KMS-11 (cell line): Measurements from ENCODE around the gene OR10A4.
"Not testable (repeated sequence)": the region's sequence is repeated elsewhere in the genome, so short reads cannot be mapped to it uniquely, and the experiment has no call there.

Experiments used
- H2AFZ ChIP-seq: fragments of 200-600 bp; sonication (generic); 2 replicates; pipeline ENCODE4 v1.6.1; 2016; ENCODE audit warnings: antibody characterized with exemption, mixed run types, low read depth
- H3K27ac ChIP-seq: fragments of 200-600 bp; sonication (generic); 2 replicates; pipeline ENCODE4 v1.6.1; 2016; ENCODE audit warnings: mild to moderate bottlenecking, mixed run types
- H3K27me3 ChIP-seq: fragments of 200-600 bp; sonication (generic); 2 replicates; pipeline ENCODE4 v1.6.1; 2017; ENCODE audit warnings: mild to moderate bottlenecking, low read depth, mixed run types, moderate library complexity; ENCODE audit not compliant: insufficient read depth
- H3K36me3 ChIP-seq: fragments of 200-600 bp; sonication (generic); 2 replicates; pipeline ENCODE4 v1.6.1; 2017; ENCODE audit warnings: mild to moderate bottlenecking, mixed run types; ENCODE audit not compliant: insufficient read depth
- H3K4me1 ChIP-seq: fragments of 200-600 bp; sonication (generic); 2 replicates; pipeline ENCODE4 v1.6.1; 2016; ENCODE audit warnings: mild to moderate bottlenecking, low read depth, mixed run types; ENCODE audit not compliant: poor library complexity, severe bottlenecking
- H3K4me2 ChIP-seq: fragments of 200-600 bp; sonication (generic); 2 replicates; pipeline ENCODE4 v1.7.0; 2016; ENCODE audit warnings: mild to moderate bottlenecking, mixed run types
- H3K4me3 ChIP-seq: fragments of 200-600 bp; sonication (generic); IDR thresholded peaks from 2 replicates; pipeline ENCODE4 v1.6.1; 2017; ENCODE audit warnings: low read depth, low read length, mixed read lengths; ENCODE audit not compliant: insufficient read depth
- H3K79me2 ChIP-seq: fragments of 200-600 bp; sonication (generic); 2 replicates; pipeline ENCODE4 v1.6.1; 2016; ENCODE audit warnings: low read depth, mixed run types; ENCODE audit not compliant: insufficient read depth
- H3K9ac ChIP-seq: fragments of 200-600 bp; sonication (generic); 2 replicates; pipeline ENCODE4 v1.6.1; 2016; ENCODE audit warnings: mild to moderate bottlenecking, mixed run types
- H4K20me1 ChIP-seq: fragments of 200-600 bp; sonication (generic); 2 replicates; pipeline ENCODE4 v1.6.1; 2016; ENCODE audit warnings: mild to moderate bottlenecking, mixed run types; ENCODE audit not compliant: insufficient read depth
- TF ChIP-seq, protein P1 (sequence below): fragments of 200-600 bp; sonication (generic); conservative IDR thresholded peaks from 2 replicates; pipeline ENCODE4 v1.6.1; 2017; ENCODE audit warnings: low read depth, mild to moderate bottlenecking, antibody characterized with exemption, low read length, moderate library complexity, mixed read lengths

Gene OR10A4

DNA sequence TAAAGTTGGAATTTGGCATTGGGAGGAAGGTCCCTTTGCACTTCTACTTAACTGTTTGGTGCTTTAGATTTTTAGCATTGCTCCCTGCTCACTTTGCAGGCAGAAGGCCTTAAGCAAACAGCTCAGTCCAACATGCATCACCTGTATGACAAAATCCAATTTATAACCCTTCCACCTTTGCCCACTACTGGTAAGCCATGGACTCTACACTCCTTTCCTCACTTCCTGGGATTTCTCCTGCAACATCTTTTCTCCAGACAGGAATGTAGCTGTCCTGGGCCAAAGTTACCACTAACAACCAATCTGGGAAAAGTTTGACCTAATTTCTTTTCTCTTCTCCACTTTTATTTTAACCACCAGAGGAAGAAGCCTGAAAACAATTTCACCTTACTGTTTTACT, 17.7 kb downstream of the OR10A4 start:
- no peaks in the 10 kb centered on the region for H3K4me1 ChIP-seq
- no peaks in the 10 kb centered on the region for H3K79me2 ChIP-seq
- no peaks in the 10 kb centered on the region for H3K27me3 ChIP-seq
- H4K20me1 ChIP-seq, result no peaks in the 10 kb centered on the region
- no peak overlapping the region for H3K9ac ChIP-seq
- H3K4me3 ChIP-seq, result no peak overlapping the region
- H3K27ac ChIP-seq, result no peak overlapping the region
- H2AFZ ChIP-seq, result no peak overlapping the region
- TF ChIP-seq, protein P1, sequence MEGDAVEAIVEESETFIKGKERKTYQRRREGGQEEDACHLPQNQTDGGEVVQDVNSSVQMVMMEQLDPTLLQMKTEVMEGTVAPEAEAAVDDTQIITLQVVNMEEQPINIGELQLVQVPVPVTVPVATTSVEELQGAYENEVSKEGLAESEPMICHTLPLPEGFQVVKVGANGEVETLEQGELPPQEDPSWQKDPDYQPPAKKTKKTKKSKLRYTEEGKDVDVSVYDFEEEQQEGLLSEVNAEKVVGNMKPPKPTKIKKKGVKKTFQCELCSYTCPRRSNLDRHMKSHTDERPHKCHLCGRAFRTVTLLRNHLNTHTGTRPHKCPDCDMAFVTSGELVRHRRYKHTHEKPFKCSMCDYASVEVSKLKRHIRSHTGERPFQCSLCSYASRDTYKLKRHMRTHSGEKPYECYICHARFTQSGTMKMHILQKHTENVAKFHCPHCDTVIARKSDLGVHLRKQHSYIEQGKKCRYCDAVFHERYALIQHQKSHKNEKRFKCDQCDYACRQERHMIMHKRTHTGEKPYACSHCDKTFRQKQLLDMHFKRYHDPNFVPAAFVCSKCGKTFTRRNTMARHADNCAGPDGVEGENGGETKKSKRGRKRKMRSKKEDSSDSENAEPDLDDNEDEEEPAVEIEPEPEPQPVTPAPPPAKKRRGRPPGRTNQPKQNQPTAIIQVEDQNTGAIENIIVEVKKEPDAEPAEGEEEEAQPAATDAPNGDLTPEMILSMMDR, result no peak
- no peak overlapping the region for H3K4me2 ChIP-seq
- no peaks in the 10 kb centered on the region for H3K36me3 ChIP-seq

DNA sequence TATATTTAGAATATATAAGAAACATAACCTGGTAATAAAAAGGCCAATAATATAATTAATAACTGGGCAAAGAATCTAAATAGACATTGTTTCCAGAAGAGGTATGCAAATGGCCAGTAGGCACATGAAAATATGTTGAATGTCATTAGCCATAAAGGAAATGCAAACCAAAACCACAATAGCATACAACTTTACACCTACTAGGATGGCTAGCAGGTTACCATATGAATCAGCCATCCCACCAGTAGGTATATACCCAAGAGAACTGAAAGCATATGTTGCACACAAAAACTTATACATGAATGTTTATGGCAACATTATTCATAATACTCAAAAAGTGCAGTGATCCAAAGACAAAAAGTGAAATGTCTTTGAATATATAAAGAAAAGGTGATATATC, 18.6 kb downstream of the OR10A4 start:
- no peaks in the 10 kb centered on the region for H4K20me1 ChIP-seq
- no peaks in the 10 kb centered on the region for H3K36me3 ChIP-seq
- no peak overlapping the region for H3K9ac ChIP-seq
- no peaks in the 10 kb centered on the region for H3K27me3 ChIP-seq
- no peaks in the 10 kb centered on the region for H3K4me1 ChIP-seq
- H3K4me2 ChIP-seq, result no peak overlapping the region
- H3K79me2 ChIP-seq, result no peaks in the 10 kb centered on the region
- TF ChIP-seq, protein P1, result no peak
- no peak overlapping the region for H2AFZ ChIP-seq
- no peak overlapping the region for H3K4me3 ChIP-seq
- no peak overlapping the region for H3K27ac ChIP-seq

DNA sequence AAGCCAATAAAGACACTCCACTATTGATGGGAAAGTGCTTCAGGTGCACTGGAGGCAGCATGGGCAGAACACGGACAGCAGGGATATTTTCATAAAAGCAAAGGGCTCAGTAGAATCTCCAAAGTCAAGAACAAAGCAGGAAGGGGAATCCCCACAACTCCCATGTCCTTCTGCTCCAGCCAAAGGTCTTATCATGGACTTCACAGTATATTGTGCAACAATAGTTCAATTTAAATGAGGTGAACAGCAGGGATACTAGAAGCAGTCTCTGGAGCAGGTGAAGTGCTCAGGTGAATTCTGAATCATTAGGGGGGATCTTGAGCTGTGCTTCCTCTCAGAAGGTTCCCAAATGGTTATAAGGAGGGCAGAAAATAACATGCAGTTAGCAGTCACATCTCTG, 22.5 kb downstream of the OR10A4 start:
- no peaks in the 10 kb centered on the region for H3K4me1 ChIP-seq

DNA sequence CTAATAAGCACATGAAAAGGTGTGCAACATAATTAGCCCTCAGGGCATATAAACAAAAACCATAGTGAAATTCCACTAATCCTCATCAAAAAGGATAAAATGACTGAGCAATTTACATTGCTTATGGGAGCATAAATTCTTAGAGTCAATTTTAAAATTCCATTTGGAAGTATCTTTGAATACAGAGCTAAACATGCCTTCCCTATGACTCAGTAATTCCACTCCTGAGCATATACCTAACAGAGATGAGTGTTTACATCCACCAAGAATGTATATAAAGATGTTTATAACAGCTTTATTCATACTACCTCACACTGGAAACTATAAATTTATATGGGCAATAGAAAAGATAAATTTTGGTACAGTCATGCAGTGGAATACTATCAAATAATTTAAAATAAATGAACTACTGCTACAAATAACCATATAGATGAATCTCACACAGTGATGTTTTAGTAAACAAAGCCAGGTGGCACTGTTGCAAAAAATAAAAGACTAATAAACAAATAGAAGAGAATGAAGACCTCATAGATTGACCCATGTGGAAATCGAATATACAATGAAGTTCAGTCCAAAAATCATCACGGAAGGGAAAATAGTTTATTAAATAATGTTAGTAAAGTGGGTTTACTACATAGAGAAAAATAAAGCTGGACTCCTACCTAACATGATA, 24.0 kb downstream of the OR10A4 start:
- Histone ChIP-seq H3K9ac (no peak overlapping the region), H3K79me2 (no peaks in the 10 kb centered on the region)
- TF ChIP-seq, protein P1, result no peak

More for the DNA sequence above, 22.5 kb downstream of the OR10A4 start:
- Histone ChIP-seq H3K79me2 (no peaks in the 10 kb centered on the region), H3K4me2 (no peak overlapping the region), H3K36me3 (no peaks in the 10 kb centered on the region), H3K27me3 (no peaks in the 10 kb centered on the region), H3K9ac (no peak overlapping the region), H4K20me1 (no peaks in the 10 kb centered on the region), H3K4me3 (no peak overlapping the region), H3K27ac (no peak overlapping the region), H2AFZ (no peak overlapping the region)
- TF ChIP-seq, protein P1, result no peak

DNA sequence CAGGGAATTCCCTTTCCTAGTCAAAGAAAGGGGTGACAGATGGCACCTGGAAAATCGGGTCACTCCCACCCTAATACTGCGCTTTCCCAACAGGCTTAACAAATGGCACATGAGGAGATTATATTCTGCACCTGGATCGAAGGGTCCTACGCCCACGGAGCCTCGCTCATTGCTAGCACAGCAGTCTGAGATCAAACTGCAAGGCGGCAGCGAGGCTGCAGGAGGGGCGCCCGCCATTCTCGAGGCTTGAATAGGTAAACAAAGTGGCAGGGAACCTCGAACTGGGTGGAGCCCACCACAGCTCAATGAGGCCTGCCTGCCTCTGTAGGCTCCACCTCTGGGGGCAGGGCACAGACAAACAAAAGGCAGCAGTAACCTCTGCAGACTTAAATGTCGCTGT, 28.4 kb downstream of the OR10A4 start:
- H2AFZ ChIP-seq, result not testable (repeated sequence)

More for the DNA sequence above, 24.0 kb downstream of the OR10A4 start:
- no peaks in the 10 kb centered on the region for H4K20me1 ChIP-seq
- no peaks in the 10 kb centered on the region for H3K4me1 ChIP-seq
- H3K36me3 ChIP-seq, result no peaks in the 10 kb centered on the region
- H2AFZ ChIP-seq, result no peak overlapping the region
- H3K27ac ChIP-seq, result no peak overlapping the region
- no peaks in the 10 kb centered on the region for H3K27me3 ChIP-seq
- H3K4me3 ChIP-seq, result no peak overlapping the region
- H3K4me2 ChIP-seq, result no peak overlapping the region

More for the DNA sequence above, 28.4 kb downstream of the OR10A4 start:
- not testable (repeated sequence) for H3K4me3 ChIP-seq, H3K9ac ChIP-seq, H3K4me2 ChIP-seq, H3K27me3 ChIP-seq, H3K27ac ChIP-seq, H3K36me3 ChIP-seq, H3K79me2 ChIP-seq, H3K4me1 ChIP-seq, H4K20me1 ChIP-seq
